ENCODE results near the gene ZNF518A. TPM values are rescaled to one million over a fixed set of nuclear protein-coding genes. Genes with fewer than 3 reads are reported as not detected.

The ZNF518A gene
- total and polyA plus RNA-seq, 10 of the 15 experiments (the other 5 are each of a cell fraction or from before 2014, with no cell fraction given): 3.7 to 24.4 (median 15.4) TPM

DNA sequence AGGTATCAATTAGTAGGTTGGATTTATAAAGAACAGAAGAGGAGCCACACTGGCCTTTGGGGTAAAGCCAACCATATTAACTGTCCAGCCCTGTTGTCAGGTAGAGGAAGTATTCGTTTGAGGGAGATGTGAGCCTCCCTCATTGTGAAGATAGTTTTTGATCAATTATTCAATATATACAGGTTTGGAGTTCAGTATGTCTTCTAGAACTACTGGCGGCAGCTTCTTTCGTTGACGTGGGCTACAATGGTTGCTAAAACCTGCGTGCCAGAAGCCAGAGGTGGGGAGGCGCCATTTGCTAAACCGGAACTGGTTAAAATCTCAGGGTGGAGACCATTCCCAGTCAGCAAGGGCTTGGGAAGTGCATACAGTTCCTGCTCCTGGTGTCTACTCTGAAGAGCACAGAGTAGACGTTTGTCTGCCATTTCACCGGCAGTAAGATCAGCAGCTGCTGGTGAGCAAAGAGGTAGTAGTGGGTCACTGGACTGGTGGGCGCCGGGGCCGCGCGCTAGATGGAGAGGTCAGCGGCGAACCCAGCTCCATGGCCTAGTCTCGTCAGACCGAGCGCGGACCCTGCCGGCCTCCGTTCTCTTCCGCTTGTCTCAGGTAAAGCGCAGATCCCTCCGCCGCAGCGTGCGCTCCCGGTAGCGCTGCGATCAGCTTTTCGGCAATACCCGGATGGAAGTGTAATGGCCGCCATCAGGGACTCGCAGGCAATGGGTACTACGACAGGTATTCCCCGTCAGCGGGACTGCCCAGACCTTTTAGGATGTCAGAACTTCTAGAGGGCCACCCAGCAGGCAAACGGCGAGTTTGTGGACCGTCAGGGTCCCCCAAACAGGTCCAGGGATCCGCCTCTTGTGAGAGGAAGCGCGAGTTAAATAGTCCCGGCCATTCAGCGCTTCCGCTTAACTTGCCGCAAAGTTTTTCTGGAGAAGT, at the start of gene ZNF518A (continued):
- TF ChIP-seq, protein P1, sequence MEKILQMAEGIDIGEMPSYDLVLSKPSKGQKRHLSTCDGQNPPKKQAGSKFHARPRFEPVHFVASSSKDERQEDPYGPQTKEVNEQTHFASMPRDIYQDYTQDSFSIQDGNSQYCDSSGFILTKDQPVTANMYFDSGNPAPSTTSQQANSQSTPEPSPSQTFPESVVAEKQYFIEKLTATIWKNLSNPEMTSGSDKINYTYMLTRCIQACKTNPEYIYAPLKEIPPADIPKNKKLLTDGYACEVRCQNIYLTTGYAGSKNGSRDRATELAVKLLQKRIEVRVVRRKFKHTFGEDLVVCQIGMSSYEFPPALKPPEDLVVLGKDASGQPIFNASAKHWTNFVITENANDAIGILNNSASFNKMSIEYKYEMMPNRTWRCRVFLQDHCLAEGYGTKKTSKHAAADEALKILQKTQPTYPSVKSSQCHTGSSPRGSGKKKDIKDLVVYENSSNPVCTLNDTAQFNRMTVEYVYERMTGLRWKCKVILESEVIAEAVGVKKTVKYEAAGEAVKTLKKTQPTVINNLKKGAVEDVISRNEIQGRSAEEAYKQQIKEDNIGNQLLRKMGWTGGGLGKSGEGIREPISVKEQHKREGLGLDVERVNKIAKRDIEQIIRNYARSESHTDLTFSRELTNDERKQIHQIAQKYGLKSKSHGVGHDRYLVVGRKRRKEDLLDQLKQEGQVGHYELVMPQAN (conservative IDR thresholded peaks at IDR 0.05): no peak; the same call in 1 of the 2 replicates
- no peak for TF ChIP-seq ZBTB4 (CRISPR knock-in tag; IDR thresholded peaks at IDR 0.05)
- TF ChIP-seq HDGF (IDR thresholded peaks at IDR 0.05): 0 out of 2 replicates have a peak, but pooled peaks have one; percentile 64
- TF ChIP-seq USF1 (IDR thresholded peaks at IDR 0.05; ENCODE audit: borderline replicate concordance, extremely low read length, insufficient read depth, low read depth, low read length): no peak
- TF ChIP-seq, protein P2, sequence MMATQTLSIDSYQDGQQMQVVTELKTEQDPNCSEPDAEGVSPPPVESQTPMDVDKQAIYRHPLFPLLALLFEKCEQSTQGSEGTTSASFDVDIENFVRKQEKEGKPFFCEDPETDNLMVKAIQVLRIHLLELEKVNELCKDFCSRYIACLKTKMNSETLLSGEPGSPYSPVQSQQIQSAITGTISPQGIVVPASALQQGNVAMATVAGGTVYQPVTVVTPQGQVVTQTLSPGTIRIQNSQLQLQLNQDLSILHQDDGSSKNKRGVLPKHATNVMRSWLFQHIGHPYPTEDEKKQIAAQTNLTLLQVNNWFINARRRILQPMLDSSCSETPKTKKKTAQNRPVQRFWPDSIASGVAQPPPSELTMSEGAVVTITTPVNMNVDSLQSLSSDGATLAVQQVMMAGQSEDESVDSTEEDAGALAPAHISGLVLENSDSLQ (IDR thresholded peaks at IDR 0.05): 0 out of 2 replicates have a peak, but pooled peaks have one; percentile 14
- TF ChIP-seq ZNF217 (IDR thresholded peaks at IDR 0.05): no peak
- no peak for TF ChIP-seq RAD21 (IDR thresholded peaks at IDR 0.05; ENCODE audit: insufficient read depth, low read depth, low read length)
- peak; percentile 94 for TF ChIP-seq POLR2AphosphoS5 (IDR thresholded peaks at IDR 0.05; ENCODE audit: low read length)
- peak; percentile 2; the same call in 1 of the 2 replicates for TF ChIP-seq BCL11A (IDR thresholded peaks at IDR 0.05; ENCODE audit: low read depth, low read length)
- TF ChIP-seq LARP7 (IDR thresholded peaks at IDR 0.05): peak; percentile 74
- no peak for TF ChIP-seq CBX3 (IDR thresholded peaks at IDR 0.05; ENCODE audit: borderline replicate concordance, low read depth)
- peak; percentile 88 for TF ChIP-seq ZBTB40 (IDR thresholded peaks at IDR 0.05; ENCODE audit: borderline replicate concordance)
- no peak for TF ChIP-seq SREBF2 (IDR thresholded peaks at IDR 0.05; ENCODE audit: low read length)
- peak; percentile 76 for TF ChIP-seq CREM (IDR thresholded peaks at IDR 0.05; ENCODE audit: low read depth)
- TF ChIP-seq GATAD2B (conservative IDR thresholded peaks at IDR 0.05; ENCODE audit: low read depth): peak; percentile 75; the same call in 1 of the 2 replicates
- TF ChIP-seq POLR2A (IDR thresholded peaks at IDR 0.05; ENCODE audit: low read depth, low read length): peak; percentile 92

Measured in GM12878 (cell line).